Measurements from ENCODE around the gene ZC3H4. TPM values are rescaled to one million over a fixed set of nuclear protein-coding genes. Genes with fewer than 3 reads are reported as not detected.

The ZC3H4 gene
- total RNA-seq, 1 experiment from 2014 or later: 45.1 TPM

DNA sequence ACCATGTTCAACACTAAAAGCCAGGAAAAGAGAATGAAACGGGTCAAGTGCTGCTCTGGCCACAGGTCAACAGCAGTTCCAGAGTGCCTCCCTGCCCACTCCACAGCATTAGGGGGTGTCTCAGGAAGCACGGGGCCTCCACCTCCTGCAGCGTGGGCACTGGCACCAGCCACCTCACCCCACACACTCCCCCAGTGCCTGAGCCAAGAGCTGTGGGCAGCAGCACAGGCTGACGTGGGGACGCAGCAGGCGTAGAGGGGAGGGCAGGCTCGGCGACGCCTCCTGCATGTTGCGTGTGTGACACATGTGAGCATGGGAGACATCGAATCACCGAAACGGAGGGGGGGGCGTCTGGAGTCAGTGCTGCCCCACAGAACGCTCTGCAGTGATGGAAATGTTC is 43.8 kb downstream of the ZC3H4 start:
- Histone ChIP-seq H3K4me1 (ENCODE audit: control insufficient read depth in 1 of 2, insufficient read depth in 2 of 2, low read length in 2 of 2) (no peaks in the 10 kb centered on the region), H3K27ac (ENCODE audit: low read depth, low read length) (no peak overlapping the region), H3K79me2 (ENCODE audit: insufficient read depth, low read length) (no peaks in the 10 kb centered on the region; the same call in 1 of the 2 replicates), H4K20me1 (ENCODE audit: insufficient read depth) (no peaks in the 10 kb centered on the region), H3K4me2 (ENCODE audit: low read length) (no peak overlapping the region), H3K4me3 (replicated peaks in 1 of 2; ENCODE audit: low read depth in 1 of 2, low read length in 2 of 2) (no peak overlapping the region), H3K27me3 (ENCODE audit: insufficient read depth, low read length) (no peaks in the 10 kb centered on the region), H2AFZ (ENCODE audit: low read depth, low read length, poor library complexity, severe bottlenecking) (no peak overlapping the region), H3K9ac (ENCODE audit: low read length) (no peak overlapping the region), H3K9me2 (ENCODE audit: insufficient read depth) (no peaks in the 10 kb centered on the region), H3K9me3 (ENCODE audit: control insufficient read depth in 1 of 2, insufficient read depth in 1 of 2, low read depth in 1 of 2, low read length in 2 of 2) (no peaks in the 10 kb centered on the region), H3K36me3 (ENCODE audit: control insufficient read depth in 1 of 2, insufficient read depth in 2 of 2, low read length in 2 of 2) (peaks cover 17 to 20% of the 10 kb centered on the region in 2 experiments; a peak in 3 of 4 replicates)
- POLR2A ChIA-PET: no interaction called here
- intact Hi-C loops (cut with micrococcal nuclease): no loop called here
- DNase-seq (ENCODE audit: low read depth, low spot score) (no peak), ATAC-seq (no peak)
- CTCF ChIA-PET: no interaction called here
- TF ChIP-seq POLR2A (IDR thresholded peaks at IDR 0.05; ENCODE audit: borderline replicate concordance, extremely low read depth, insufficient read depth, insufficient read length) (no peak), SP1 (IDR thresholded peaks at IDR 0.05; ENCODE audit: low read depth) (no peak), ZBTB33 (IDR thresholded peaks at IDR 0.05; ENCODE audit: extremely low read depth, insufficient replicate concordance, low read length) (no peak), CBX3 (IDR thresholded peaks at IDR 0.05; ENCODE audit: low read depth) (no peak), POLR2AphosphoS5 (IDR thresholded peaks at IDR 0.05; ENCODE audit: low read depth, low read length) (no peak), YY1 (IDR thresholded peaks at IDR 0.05; ENCODE audit: extremely low read depth, insufficient replicate concordance, low read depth, low read length) (no peak), FOSL1 (IDR thresholded peaks at IDR 0.05; ENCODE audit: low read depth) (no peak), CEBPB (IDR thresholded peaks at IDR 0.05; ENCODE audit: low read depth) (no peak), ZFX (IDR thresholded peaks at IDR 0.05) (no peak), EGR1 (IDR thresholded peaks at IDR 0.05; ENCODE audit: low read depth) (no peak), TCF7L2 (IDR thresholded peaks at IDR 0.05; ENCODE audit: borderline replicate concordance, extremely low read depth, insufficient read depth, insufficient read length) (no peak), EZH2 (IDR thresholded peaks at IDR 0.05) (no peak), SIN3A (IDR thresholded peaks at IDR 0.05; ENCODE audit: low read depth) (no peak)
- TF ChIP-seq, protein P1, sequence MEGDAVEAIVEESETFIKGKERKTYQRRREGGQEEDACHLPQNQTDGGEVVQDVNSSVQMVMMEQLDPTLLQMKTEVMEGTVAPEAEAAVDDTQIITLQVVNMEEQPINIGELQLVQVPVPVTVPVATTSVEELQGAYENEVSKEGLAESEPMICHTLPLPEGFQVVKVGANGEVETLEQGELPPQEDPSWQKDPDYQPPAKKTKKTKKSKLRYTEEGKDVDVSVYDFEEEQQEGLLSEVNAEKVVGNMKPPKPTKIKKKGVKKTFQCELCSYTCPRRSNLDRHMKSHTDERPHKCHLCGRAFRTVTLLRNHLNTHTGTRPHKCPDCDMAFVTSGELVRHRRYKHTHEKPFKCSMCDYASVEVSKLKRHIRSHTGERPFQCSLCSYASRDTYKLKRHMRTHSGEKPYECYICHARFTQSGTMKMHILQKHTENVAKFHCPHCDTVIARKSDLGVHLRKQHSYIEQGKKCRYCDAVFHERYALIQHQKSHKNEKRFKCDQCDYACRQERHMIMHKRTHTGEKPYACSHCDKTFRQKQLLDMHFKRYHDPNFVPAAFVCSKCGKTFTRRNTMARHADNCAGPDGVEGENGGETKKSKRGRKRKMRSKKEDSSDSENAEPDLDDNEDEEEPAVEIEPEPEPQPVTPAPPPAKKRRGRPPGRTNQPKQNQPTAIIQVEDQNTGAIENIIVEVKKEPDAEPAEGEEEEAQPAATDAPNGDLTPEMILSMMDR (IDR thresholded peaks at IDR 0.05 in 2 of 3, conservative IDR thresholded peaks at IDR 0.05 in 1 of 3; ENCODE audit: borderline replicate concordance in 1 of 3, insufficient read depth in 1 of 3, low read depth in 2 of 3, low read length in 2 of 3): no peak
- TF ChIP-seq, protein P2, sequence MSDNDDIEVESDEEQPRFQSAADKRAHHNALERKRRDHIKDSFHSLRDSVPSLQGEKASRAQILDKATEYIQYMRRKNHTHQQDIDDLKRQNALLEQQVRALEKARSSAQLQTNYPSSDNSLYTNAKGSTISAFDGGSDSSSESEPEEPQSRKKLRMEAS (IDR thresholded peaks at IDR 0.05): no peak
- TF ChIP-seq, protein P3, sequence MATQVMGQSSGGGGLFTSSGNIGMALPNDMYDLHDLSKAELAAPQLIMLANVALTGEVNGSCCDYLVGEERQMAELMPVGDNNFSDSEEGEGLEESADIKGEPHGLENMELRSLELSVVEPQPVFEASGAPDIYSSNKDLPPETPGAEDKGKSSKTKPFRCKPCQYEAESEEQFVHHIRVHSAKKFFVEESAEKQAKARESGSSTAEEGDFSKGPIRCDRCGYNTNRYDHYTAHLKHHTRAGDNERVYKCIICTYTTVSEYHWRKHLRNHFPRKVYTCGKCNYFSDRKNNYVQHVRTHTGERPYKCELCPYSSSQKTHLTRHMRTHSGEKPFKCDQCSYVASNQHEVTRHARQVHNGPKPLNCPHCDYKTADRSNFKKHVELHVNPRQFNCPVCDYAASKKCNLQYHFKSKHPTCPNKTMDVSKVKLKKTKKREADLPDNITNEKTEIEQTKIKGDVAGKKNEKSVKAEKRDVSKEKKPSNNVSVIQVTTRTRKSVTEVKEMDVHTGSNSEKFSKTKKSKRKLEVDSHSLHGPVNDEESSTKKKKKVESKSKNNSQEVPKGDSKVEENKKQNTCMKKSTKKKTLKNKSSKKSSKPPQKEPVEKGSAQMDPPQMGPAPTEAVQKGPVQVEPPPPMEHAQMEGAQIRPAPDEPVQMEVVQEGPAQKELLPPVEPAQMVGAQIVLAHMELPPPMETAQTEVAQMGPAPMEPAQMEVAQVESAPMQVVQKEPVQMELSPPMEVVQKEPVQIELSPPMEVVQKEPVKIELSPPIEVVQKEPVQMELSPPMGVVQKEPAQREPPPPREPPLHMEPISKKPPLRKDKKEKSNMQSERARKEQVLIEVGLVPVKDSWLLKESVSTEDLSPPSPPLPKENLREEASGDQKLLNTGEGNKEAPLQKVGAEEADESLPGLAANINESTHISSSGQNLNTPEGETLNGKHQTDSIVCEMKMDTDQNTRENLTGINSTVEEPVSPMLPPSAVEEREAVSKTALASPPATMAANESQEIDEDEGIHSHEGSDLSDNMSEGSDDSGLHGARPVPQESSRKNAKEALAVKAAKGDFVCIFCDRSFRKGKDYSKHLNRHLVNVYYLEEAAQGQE (IDR thresholded peaks at IDR 0.05; ENCODE audit: low read depth): no peak
- TF ChIP-seq, protein P4, sequence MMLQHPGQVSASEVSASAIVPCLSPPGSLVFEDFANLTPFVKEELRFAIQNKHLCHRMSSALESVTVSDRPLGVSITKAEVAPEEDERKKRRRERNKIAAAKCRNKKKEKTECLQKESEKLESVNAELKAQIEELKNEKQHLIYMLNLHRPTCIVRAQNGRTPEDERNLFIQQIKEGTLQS (IDR thresholded peaks at IDR 0.05): no peak
- no TSS peak for BruUV-seq (replicated peaks)
- RAD21 ChIA-PET (ENCODE audit: low non-redundant PET in 1 of 2, low total read pairs in 2 of 2, uncharacterized antibody in 2 of 2, unreplicated experiment in 2 of 2): no interaction called here
